NCI-H146 treated with DMSO at 0.1 percent for 48 hours (cell line): ENCODE results near the gene ANKRD44.

ENCODE experiments used
- DNase-seq: peaks from one replicate; lab custom pipeline; 2025; ENCODE audit not compliant: unreplicated experiment; lab: John Stamatoyannopoulos, UW

The ANKRD44 gene

DNA sequence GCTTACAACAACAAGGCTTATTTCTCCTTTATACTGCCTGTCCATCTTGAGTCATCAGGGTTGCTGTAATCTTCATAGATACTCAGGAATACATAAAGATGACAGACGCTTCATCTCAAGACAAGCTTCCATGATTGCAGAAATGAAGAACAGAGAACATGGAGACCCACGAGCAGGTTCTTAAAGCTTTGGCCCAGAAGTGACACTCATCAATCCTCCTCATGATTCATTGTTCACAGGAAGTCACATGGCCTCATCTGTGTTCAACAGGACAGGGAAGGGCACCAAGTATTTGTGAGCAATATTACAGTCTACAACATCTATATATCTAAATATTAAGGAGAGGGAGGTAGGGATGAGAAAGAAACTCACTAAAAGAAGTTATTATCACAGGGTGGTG is 347.5 kb downstream of the ANKRD44 start:
- DNase-seq: no peak

- DNase-seq: no peak
Measured at GRCh38 chr2:196962325-196962724, 348.3 kb downstream of the ANKRD44 start.

DNA sequence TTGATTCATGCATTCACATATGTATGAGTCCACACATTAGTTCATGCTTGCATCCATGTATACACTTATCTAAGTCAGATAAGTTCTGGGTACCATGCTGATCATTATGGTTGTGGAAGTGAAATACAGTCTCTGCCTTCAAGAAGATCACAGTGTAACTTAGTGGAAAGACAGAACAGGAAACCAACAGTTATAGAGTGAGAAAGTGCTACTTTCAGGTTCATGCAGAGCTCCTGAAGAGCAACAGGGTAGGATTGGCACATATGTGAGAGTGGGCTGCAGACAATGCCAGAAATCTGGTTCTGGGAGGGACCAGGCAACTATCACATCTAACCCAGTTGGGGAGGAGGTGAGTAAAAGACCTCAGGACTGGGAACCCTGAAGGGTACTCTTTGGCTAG is 348.7 kb downstream of the ANKRD44 start:
- DNase-seq: no peak

DNA sequence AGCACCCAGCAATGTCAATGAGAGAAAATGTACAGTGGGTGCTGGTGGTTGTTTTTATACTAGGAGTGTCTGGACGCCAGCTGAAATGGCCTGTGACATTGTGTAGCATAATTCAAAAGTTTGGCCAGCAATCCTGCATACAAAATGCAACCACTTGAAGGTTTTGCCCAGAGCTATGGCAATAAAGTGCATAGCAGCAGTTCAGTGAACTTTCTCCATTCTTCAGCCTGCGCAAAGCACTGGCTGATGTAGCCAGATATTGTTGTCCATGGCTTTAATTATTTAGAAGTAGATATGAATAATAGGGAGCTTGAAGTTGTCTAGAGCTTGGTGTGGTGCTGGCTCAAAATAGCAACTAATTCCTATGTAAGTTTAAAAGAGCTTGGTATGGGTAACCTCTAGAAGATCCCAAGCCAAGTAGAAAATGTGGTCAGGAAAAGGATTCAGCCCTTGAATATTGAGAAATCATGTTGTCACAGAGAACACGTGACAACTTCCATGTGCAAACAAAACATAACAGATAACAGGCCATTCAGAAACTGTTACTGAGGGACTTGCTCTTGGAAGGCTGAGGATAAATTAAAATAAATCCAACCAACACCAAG is 350.7 kb downstream of the ANKRD44 start:
- no peak for DNase-seq

- DNase-seq: no peak
Measured at GRCh38 chr2:196959281-196959680, 351.3 kb downstream of the ANKRD44 start.

DNA sequence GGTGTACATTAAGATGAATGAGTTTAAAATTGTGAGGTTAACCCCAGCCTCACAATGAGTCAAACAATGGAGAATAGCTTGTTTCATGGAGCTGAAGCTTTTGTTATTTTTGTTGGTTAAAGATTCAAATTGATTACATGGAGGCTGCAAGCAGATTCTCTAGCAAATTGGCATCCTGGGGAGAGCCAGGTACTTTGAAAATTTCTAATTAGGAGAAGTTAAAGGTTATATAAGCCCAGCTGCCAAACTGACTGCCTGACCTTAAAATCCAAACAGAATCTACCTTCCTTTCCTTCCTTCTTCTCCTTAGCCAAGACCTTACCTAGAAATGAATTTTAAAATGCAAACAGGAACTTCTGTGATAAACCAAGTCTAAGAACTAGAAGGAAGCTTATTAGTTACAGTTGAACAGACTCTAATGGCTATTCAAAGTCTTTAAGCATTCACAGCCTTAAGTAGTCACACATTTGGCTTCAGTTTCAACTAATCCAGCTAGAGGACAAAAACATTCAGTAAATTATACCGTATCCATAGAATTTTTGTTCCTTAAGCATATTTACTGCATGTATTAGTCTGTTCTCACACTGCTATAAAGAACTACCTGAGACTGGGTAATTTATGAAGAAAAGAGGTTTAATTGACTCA is 352.6 kb downstream of the ANKRD44 start:
- no peak for DNase-seq

- peak; percentile 5 for DNase-seq
Measured at GRCh38 chr2:196957442-196957841, 353.1 kb downstream of the ANKRD44 start.

GRCh38 chr2:196956069-196956468 is 354.5 kb downstream of the ANKRD44 start:
- no peak for DNase-seq

DNA sequence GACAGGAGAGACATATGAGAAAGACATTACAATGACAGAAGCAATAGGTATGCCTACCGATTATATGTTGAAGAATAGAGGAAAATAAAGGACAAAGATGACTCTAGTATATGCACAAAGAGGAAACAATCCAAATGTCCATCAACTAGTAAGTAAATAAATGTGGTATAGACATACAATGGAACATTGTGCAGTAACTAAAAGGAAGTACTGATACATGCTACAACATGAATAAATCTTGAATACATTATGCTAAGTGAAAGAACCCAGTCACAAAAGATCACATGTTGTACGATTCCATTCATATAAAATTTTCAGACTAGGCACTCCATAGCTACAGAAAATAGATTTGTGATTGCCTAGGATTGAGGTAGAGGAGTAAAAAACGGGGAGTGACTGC is 355.5 kb downstream of the ANKRD44 start:
- DNase-seq: peak; percentile 35

- peak; percentile 98 for DNase-seq
Measured at GRCh38 chr2:196954001-196954400, 356.6 kb downstream of the ANKRD44 start.

- no peak for DNase-seq
Measured at GRCh38 chr2:196952936-196953335, 357.6 kb downstream of the ANKRD44 start.

DNA sequence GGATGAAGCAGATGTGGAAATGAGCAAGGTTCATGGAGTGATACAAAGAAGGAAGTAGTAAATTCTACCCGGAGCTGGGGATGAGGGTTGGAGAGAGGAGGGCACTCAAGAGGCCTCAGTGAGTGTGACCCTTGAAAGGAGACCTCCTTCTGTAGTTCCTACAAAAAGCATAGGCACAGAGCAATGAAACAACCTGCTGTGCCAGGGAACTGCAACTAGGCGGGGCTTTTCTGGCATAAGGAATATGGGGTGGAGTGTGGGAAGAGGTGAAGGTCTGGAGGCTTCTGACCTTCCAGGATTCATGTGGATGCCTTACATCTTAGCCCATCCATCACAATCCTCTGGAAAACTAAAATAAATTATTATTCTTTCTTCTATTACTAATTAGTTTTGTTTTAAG is 358.6 kb downstream of the ANKRD44 start:
- no peak for DNase-seq

DNA sequence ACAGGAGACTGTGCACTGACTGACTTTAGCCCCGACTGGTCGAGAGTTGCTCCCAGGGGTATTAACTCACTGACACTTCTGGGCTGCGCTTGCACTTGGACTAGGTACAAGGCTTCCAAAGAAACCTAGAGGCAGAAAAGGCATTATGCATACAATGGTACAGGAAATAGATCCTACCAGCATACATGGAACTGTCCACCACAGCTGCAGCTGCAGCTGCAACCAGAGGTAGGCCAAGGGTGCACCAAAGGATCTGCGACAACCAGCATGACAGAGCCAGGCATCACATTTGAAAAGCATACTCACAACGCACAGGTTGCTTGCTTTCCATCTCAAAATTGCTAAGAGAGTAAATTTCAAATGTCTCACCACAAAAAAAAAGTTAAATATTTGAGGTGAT is 361.5 kb downstream of the ANKRD44 start:
- DNase-seq: no peak

- DNase-seq: no peak
Measured at GRCh38 chr2:196944570-196944969, 366.0 kb downstream of the ANKRD44 start.

DNA sequence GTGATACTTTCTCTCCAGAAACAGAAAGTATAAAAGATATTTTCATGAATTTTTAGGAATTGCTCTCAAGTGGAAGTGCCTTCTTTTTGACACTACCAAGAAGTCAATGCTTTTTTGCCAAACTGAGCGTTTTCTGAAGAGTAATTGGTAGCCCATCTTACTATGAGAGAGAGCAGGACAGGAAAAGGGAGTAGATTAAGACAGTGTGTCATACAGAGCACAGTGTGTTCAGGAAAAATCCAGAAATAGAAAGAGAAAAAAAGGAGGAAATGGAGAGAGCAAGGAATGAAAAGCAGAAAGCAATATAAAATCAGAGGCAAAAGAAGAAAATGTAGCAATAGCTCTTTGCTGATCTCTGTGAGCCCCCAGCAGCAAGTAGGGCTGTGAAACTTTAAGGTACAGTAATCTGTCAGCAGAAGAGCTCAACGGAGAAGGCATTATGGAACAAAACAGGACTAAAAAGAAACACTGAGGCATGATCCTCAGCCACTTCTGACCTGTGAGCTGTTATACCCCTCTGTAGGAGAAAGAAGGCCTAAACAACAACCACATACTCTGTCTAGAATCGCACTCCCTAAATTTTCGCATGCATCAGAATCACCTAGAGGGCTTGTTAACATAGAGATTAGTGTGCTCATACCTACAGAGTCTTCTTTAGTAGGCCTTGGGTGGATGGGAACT is 369.0 kb downstream of the ANKRD44 start:
- DNase-seq: no peak

DNA sequence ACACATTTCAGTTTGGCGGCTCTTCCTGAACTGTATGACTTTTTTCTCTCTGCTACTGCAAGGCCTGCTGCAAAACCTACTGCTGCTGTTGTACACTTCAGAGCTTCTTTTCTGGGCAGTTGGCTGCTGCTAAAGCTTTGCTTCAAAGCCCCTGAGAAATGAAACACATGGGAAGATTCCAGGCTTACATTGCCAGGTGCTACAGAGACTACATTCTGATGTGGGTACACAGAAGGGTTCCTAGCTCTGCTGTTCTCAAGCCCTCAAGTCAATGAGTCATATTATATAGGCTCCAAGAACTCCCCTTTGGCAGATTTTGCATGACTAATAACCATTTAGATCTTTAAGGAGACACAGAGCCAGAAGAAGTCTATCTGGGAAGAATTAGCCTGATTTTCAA is 371.2 kb downstream of the ANKRD44 start:
- DNase-seq: no peak
